Stimulated activated CD4-positive, alpha-beta T cell treated with anti-CD3 and anti-CD28 coated beads, Interleukin-12 subunit alpha, Interleukin-12 subunit beta, amount 100 ng/mL, for 24 hours (primary cell): ENCODE results near the gene RIPOR1.
"Not testable (repeated sequence)": the region's sequence is repeated elsewhere in the genome, so short reads cannot be mapped to it uniquely, and the experiment has no call there.

Experiments used
- DNase-seq, 2 experiments: peaks; one replicate each; pipeline ENCODE4 v3.0.0-alpha.2; 2020; ENCODE audit warnings: low read depth in 2 of 2

RIPOR1 gene

GRCh38 chr16:67528222-67528869, at the start of gene RIPOR1:
RIPOR1 (plus strand) TSS chr16:67528829; CDS start chr16:67538447, 9,618 bp downstream.
- no peak for DNase-seq

- DNase-seq, result peak; percentile 97 to 99
Measured at GRCh38 chr16:67480833-67481560, 47.6 kb upstream of the RIPOR1 start, which contains the start of gene ATP6V0D1. ATP6V0D1 (minus strand) TSS chr16:67481157; CDS start chr16:67481086, 71 bp downstream.

GRCh38 chr16:67481561-67482232, 46.9 kb upstream of the RIPOR1 start:
- peak in 1 of 2 experiments; percentile 52 for DNase-seq

- DNase-seq, result no peak
Measured at GRCh38 chr16:67482233-67482924, 46.2 kb upstream of the RIPOR1 start.

- DNase-seq, result no peak
Measured at GRCh38 chr16:67483150-67483549, 45.5 kb upstream of the RIPOR1 start, which contains the start of gene AGRP. AGRP (minus strand) TSS chr16:67483547; CDS start chr16:67483398, 149 bp downstream.

GRCh38 chr16:67483731-67484525, 44.7 kb upstream of the RIPOR1 start:
- DNase-seq, result no peak

GRCh38 chr16:67486805-67487204, 41.8 kb upstream of the RIPOR1 start:
- no peak for DNase-seq

GRCh38 chr16:67487561-67487960, 41.1 kb upstream of the RIPOR1 start:
- not testable (repeated sequence) for DNase-seq

- no peak for DNase-seq
Measured at GRCh38 chr16:67489401-67490083, 39.1 kb upstream of the RIPOR1 start.

GRCh38 chr16:67490335-67491096, 38.1 kb upstream of the RIPOR1 start:
- DNase-seq, result no peak

- DNase-seq, result no peak
Measured at GRCh38 chr16:67499106-67499505, 29.5 kb upstream of the RIPOR1 start.

- DNase-seq, result no peak
Measured at GRCh38 chr16:67504031-67505021, 24.3 kb upstream of the RIPOR1 start.

GRCh38 chr16:67506468-67506867, 22.2 kb upstream of the RIPOR1 start:
- DNase-seq, result no peak

GRCh38 chr16:67509016-67509415, 19.6 kb upstream of the RIPOR1 start:
- DNase-seq, result no peak

- not testable (repeated sequence) for DNase-seq
Measured at GRCh38 chr16:67513892-67514291, 14.7 kb upstream of the RIPOR1 start.

- peak; percentile 47 to 78 for DNase-seq
Measured at GRCh38 chr16:67514382-67514828, 14.2 kb upstream of the RIPOR1 start.

GRCh38 chr16:67516296-67517154, 12.1 kb upstream of the RIPOR1 start:
- DNase-seq, result no peak

GRCh38 chr16:67517155-67517445, 11.5 kb upstream of the RIPOR1 start:
- no peak for DNase-seq
